Colonic mucosa (tissue), 4 donors: ENCODE results near the gene TAF4. TPM values are rescaled to one million over a fixed set of nuclear protein-coding genes. Genes with fewer than 3 reads are reported as not detected.

Experiments
- DNase-seq: peaks from one replicate; pipeline ENCODE4 v3.0.0-alpha.2; 2020
- H3K27ac ChIP-seq: fragments of 200-600 bp; one replicate; pipeline ENCODE4 v1.8.0; 2021
- H3K27me3 ChIP-seq: fragments of 200-600 bp; one replicate; pipeline ENCODE4 v1.8.0; 2021
- H3K36me3 ChIP-seq: fragments of 200-600 bp; one replicate; pipeline ENCODE4 v1.8.0; 2021
- H3K4me1 ChIP-seq: fragments of 200-600 bp; one replicate; pipeline ENCODE4 v1.8.0; 2021; ENCODE audit warnings: mild to moderate bottlenecking
- H3K4me3 ChIP-seq: fragments of 200-600 bp; one replicate; pipeline ENCODE4 v1.8.0; 2021
- H3K9ac ChIP-seq, 2 donors: one replicate each; pipeline ENCODE4 v1.7.0; 2013; ENCODE audit warnings: control low read depth in 2 of 2, low read depth in 2 of 2, low read length in 2 of 2
- H3K9me3 ChIP-seq: fragments of 200-600 bp; one replicate; pipeline ENCODE4 v1.8.0; 2021
- intact Hi-C: fragments of 100-400 bp; cut with DNase I; formaldehyde crosslinking; loops from one replicate; pipeline ENCODE4 v1.14.1; 2022
- total RNA-seq, 2 donors: library from RNA; stranded (reverse); fragmentation: NEBNext Ultra II Directional in 1 of 2; extraction: Animal tissue kit (Norgen Biotek cat#: 25700) in 1 of 2; gene quantifications; one replicate each; pipeline ENCODE4 v1.2.1, GENCODE V29; 2021
- TF ChIP-seq, protein P1 (sequence below): fragments of 200-600 bp; IDR thresholded peaks from one replicate; pipeline ENCODE4 v1.8.0; 2022; ENCODE audit warnings: antibody characterized with exemption, mild to moderate bottlenecking
- donor health status: healthy.
- donor health status: DM: no; HTN: no; CAD: no.
- donor health status: DM: no; HTN: no; CAD: no.

TAF4 gene
- total RNA-seq, 2 donors from 2014 or later, result 17.4 to 27.3 TPM

DNA sequence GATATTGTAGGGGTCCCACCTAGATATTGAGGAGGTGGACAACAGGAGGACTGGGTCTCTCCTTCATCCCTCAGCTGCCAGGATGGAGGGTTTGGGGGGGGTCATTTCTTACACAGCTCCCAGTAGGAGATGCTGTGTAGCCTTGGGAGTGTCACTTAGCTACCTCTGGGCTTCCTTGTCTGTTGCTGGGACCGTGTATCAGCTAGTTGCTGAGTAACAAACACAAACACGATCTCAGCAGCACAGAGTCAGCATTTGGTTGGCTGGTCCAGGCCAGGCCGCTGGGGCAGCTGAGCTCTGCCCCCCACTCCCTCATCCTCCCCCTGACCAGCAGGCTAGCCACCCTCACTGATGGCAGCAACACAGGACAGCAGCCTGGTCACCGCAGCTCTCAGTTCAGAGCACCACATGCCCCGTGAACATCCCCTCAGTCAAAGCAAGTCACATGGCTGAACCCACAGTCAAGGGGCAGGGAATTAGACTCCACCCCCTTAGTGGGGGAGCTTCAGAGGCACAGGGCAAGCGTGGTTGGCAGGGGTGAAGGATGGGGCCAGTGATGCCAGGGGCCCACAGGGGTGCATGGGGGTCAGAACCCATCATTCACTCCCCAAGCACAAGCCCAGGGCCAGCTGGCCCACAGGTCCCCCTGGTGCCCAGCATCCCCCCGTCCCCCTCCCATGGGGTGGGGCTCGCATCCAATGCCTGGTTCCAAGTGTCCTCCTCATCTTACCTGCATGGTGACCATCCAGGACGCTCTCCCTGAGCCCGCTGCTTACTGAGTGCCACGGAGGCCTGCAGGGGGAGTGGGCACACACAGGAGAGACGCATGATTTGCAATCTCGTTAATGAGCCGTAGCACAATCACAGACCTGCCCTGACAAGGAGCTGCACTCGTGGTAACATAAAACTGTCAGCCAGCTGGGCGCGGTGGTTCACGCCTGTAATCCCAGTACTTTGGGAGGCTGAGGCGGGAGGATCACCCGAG is 112.4 kb downstream of the TAF4 start:
- Histone ChIP-seq H3K27me3 (no peaks in the 10 kb centered on the region), H3K4me3 (no peak overlapping the region), H3K9me3 (no peaks in the 10 kb centered on the region), H3K36me3 (no peaks in the 10 kb centered on the region), H3K9ac (no peak overlapping the region), H3K4me1 (no peaks in the 10 kb centered on the region), H3K27ac (no peak overlapping the region)
- TF ChIP-seq, protein P1, sequence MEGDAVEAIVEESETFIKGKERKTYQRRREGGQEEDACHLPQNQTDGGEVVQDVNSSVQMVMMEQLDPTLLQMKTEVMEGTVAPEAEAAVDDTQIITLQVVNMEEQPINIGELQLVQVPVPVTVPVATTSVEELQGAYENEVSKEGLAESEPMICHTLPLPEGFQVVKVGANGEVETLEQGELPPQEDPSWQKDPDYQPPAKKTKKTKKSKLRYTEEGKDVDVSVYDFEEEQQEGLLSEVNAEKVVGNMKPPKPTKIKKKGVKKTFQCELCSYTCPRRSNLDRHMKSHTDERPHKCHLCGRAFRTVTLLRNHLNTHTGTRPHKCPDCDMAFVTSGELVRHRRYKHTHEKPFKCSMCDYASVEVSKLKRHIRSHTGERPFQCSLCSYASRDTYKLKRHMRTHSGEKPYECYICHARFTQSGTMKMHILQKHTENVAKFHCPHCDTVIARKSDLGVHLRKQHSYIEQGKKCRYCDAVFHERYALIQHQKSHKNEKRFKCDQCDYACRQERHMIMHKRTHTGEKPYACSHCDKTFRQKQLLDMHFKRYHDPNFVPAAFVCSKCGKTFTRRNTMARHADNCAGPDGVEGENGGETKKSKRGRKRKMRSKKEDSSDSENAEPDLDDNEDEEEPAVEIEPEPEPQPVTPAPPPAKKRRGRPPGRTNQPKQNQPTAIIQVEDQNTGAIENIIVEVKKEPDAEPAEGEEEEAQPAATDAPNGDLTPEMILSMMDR, result no peak
- intact Hi-C loops, result no loop called here
- no peak for DNase-seq

DNA sequence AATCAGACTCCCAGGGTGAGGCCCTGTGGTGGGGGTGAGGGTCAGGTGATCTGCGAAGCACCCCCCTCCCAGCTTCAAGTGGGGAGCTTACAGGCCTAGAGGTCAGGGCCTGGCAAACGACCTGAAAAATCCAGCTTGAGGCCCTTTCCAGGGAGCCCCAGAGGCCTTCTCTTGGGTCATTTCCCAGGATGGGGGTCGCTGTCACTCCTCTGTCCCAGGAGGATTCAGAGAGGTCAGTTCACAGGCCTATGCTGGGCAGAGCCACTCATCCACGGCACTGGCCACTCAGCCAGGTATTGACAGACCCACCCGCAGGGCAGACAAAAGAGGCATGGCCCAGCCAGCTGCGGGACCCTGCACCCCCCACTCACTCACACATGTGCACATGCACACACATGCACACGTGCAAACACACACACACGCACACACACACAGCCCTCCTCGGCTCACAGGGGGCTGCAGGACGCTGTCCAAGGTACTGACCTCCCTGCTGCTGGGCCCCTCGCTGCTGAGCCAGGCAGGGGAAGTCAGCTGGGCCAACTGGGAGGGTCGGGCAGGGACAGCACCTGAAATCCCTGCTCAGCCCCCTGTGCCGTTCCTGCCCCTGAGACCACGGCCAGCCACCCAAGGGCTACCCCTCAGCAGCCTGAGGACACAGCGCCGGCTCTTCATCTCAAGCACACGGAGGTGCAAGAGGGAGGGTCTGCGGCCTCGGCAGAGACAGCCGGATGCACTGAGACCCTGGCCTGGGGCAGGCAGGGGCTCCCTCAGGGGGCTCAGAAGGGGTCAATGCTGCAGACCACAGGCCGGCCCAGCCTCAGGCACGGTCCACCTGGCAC is 113.8 kb downstream of the TAF4 start:
- TF ChIP-seq, protein P1, result no peak
- intact Hi-C loops, result no loop called here
- Histone ChIP-seq H3K27ac (no peak overlapping the region), H3K27me3 (no peaks in the 10 kb centered on the region), H3K36me3 (no peaks in the 10 kb centered on the region), H3K4me3 (no peak overlapping the region), H3K9ac (no peak overlapping the region), H3K9me3 (no peaks in the 10 kb centered on the region), H3K4me1 (no peaks in the 10 kb centered on the region)
- no peak for DNase-seq

DNA sequence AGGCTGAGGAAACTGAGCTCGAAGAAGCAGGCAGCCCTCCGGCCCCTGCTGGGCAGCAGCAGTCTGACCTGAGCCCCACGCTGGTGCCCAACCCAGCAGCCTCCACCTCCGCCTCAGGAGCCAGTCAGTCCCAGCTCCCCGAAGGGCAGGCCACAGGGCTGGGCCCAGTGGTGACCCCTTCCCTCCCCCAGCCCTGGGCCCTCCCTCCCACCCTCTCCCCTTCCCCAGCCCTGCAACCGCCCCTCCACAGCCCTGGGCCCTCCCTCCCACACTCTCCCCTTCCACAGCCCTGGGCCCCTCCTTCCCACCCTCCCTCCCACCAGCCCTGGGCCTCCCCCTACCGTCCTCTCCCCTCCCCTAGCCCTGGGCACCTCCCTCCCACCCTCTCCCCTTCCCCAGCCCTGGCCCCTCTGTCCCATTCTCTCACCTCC is 115.0 kb downstream of the TAF4 start:
- TF ChIP-seq, protein P1, result no peak
- Histone ChIP-seq H3K4me3 (no peak overlapping the region), H3K27ac (no peak overlapping the region), H3K9me3 (no peaks in the 10 kb centered on the region), H3K36me3 (no peaks in the 10 kb centered on the region), H3K4me1 (no peaks in the 10 kb centered on the region), H3K27me3 (no peaks in the 10 kb centered on the region), H3K9ac (no peak overlapping the region)
- DNase-seq, result no peak
- intact Hi-C loops, result no loop called here

DNA sequence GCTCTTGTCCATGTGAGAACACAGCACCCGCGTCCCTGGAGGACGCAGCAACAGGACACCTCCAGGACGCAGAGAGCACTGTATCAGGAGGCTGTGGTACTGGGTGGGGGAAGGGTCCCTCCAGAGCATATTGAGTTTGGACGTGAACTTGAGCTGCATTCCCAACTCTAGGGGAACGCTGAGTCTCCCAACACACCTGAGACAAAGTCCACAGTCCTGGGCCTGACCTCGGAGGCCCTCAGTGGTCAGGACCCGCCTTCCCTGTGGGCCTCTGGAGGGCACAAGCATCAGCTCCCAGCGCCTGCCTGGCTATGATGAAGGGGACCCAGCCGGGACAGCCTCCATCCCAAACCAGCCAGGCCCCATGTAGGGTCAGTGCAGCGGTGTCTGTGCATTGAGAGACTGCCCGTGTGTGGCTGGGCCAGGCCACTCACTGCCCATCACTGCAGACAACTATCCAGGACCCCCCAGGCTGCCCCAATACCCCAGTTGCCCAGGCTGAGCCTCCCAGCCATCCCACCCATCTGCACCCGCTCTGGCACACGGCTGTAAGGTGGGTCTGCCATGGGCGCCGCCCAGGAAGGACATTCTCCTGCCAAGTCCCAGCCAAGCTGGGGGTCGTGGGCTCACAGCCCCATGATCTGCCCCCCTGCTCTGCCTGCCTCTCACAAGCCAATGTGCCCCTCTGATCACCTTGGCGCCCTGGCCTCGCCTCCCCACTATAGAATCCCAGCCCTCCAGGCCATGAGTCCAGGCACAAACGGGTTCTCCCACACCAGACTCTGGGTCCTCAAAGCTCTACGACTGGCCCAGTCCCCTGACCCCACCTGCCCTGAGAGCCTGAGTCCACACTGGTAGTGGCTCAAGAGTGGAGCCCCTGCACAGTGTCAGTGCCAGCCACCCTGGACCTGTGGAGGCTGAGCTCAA is 115.7 kb downstream of the TAF4 start:
- Histone ChIP-seq H3K36me3 (no peaks in the 10 kb centered on the region), H3K4me3 (no peak overlapping the region), H3K9me3 (no peaks in the 10 kb centered on the region), H3K27me3 (no peaks in the 10 kb centered on the region), H3K9ac (no peak overlapping the region), H3K4me1 (no peaks in the 10 kb centered on the region), H3K27ac (no peak overlapping the region)
- TF ChIP-seq, protein P1, result no peak
- DNase-seq, result no peak
- intact Hi-C loops, result no loop called here

DNA sequence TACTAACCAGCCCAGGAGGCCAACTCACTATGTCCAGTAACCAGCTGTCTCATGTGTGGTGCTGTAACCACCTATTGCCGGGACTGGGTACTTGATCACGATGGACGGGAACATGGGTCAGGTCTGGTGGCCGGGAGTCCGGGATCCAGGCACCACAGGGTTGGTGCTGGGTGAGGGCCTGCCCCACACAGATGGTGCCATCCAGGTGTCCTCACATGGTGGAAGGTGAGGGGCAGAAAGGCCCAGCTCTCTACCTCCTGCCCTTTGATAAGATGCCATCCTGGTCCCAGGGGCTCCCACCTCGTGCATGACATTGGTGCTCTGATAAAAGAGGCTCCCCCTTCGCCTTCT is 116.3 kb downstream of the TAF4 start:
- Histone ChIP-seq H3K36me3 (no peaks in the 10 kb centered on the region), H3K9me3 (no peaks in the 10 kb centered on the region), H3K9ac (no peak overlapping the region), H3K4me3 (no peak overlapping the region), H3K27me3 (no peaks in the 10 kb centered on the region), H3K27ac (no peak overlapping the region), H3K4me1 (no peaks in the 10 kb centered on the region)
- intact Hi-C loops, result no loop called here
- no peak for DNase-seq
- TF ChIP-seq, protein P1, result no peak
